GM21825 (cell line): ENCODE measurements around the gene KCNMA1.

ENCODE experiments used
- ATAC-seq: cut with Tn5 transposase; IDR thresholded peaks from one replicate; pipeline ENCODE4 v1.9.1; 2021; ENCODE audit warnings: mild to moderate bottlenecking, moderate library complexity; ENCODE audit not compliant: unreplicated experiment

Gene KCNMA1

DNA sequence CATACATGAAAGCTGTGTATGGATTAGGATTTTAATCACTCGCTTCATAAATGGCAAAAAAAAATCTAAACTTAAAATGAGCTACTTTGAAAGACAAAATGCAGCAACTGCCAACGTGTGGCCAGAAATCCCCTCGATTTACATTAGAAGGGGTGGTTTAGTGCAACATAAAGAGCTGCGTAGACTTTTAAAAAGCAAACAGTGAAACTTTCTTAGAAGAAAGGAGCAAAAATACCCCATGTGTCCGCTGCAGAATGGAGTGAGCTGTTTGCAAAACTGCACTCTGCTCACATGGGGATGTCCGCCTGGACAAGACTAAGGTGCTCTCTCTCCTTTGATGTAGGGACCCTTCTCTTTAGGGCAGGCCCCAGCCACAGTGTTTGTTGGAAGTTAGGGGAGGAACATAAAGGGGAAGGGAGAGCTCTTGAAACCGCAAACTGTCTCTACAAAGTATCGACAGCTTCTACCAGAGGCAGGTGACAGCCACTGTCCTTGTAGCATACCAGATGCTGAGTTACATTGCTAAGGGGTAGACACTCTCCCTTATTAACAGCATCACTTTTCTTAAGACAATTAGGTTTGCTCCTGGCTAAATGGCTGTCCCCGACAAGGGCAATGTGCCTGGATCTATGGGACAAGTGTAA, 528.1 kb downstream of the KCNMA1 start:
- ATAC-seq: no peak

- ATAC-seq: no peak
These were observed 530.9 kb downstream of the KCNMA1 start for GRCh38 chr10:77106676-77107075.

DNA sequence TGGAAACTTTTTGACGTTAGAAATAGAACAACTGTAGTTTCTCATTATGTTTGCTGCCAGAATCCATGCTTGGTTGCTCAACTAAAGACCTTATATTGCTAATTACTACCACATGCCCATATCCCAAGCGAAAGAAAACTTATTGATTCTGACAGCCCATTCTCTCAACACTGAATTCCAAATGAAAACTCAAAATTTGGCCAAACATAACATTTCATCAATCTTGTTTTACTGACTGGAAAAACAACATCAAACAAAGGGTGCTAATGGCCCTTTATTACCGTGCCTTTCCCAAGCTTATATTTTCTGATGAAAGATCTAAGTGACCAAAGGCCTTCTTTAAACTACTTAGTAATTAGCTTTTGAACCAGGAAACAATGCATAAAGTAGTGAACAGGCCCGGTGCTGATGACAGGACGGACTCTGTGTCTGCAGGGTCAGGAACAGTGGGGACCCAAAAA, 531.8 kb downstream of the KCNMA1 start:
- ATAC-seq: no peak

- ATAC-seq: no peak
These were observed 533.1 kb downstream of the KCNMA1 start for GRCh38 chr10:77104459-77104980.

DNA sequence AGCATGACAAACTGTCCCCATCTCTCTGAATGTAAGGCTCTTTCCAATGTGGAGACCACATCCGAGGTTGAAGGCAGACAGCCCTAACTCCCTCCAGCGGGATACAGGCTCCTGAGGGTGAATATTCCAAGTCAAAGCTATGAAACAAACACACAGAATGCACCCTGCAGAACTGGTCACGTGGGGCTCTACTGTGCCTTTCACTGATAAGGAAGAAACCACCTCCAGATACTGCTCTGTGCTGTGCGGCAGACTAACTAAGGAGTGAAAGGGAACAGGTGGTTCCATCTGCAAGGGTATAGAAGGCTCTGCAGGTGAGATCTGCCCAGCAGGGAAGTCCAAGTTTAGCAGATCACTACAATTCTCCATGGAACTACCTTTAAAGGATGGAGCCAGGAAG, 534.4 kb downstream of the KCNMA1 start:
- no peak for ATAC-seq

- ATAC-seq: no peak
These were observed 536.3 kb downstream of the KCNMA1 start for GRCh38 chr10:77101341-77101740.

DNA sequence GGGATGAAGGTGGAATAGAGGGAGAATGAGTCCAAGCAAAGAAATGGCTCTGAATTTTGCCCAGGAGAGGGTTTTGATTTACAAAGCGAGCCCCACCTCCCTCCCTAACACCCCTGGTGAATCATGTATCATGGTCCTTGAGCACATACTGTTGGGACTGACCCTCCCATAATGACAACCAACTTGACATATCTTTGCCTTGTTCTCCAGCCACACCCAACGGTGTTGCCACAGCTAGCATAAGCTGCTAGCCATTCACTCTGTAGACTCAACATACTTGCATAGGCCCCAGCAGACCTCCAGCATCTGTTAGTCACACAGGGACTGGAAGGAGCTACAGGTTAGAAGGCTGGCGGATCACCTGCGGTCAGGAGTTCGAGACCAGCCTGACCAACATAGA, 538.5 kb downstream of the KCNMA1 start:
- ATAC-seq: no peak

DNA sequence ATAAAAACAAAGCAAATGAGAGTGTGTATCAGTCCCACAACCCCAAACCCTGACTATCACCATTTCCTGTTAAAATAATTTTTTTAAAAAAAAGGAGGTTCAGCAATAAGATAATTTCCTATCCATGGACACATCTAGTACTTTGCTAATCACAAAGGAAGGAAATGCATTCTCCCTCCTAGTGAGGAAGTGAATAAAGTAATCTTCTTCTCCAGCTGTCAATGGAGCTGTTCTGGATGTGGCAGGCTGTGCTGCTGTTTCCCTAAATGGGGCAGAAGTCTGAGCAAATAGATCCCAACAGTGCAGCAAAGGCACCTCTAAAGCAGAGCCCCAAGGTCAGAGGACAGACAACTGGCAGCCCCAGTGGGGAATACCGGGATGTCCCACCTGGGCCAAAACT, 540.0 kb downstream of the KCNMA1 start:
- no peak for ATAC-seq

- no peak for ATAC-seq
These were observed 544.5 kb downstream of the KCNMA1 start for GRCh38 chr10:77093126-77093525.

DNA sequence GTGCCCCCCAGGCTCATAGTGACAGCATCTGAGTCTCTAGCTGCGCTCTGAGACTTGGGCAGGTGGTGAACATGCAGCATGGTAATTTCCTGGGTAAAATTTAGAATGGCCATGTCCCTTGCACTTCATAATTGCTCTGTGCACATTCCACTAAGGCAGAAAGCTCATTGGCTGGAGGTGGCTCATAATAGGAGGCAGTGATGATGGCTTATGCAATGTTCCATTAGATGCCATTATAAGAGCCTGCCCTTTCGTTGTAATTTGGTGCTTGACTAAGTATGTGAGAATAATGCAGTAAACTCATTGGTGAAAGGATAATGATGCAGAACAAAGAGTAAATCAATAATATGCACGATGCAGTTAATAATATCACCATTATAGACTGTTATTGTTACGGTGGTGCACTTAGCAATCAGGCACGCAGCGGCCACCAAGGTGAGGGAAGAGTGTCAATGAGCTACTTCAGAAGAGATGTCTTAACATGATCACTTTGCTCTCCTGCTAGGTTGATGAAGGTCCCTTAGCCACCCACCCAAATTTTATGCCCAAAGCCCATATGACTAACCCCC, 545.9 kb downstream of the KCNMA1 start:
- ATAC-seq: no peak

GRCh38 chr10:77090381-77091356, 546.9 kb downstream of the KCNMA1 start:
- ATAC-seq: no peak

GRCh38 chr10:77087366-77087765, 550.2 kb downstream of the KCNMA1 start:
- no peak for ATAC-seq

DNA sequence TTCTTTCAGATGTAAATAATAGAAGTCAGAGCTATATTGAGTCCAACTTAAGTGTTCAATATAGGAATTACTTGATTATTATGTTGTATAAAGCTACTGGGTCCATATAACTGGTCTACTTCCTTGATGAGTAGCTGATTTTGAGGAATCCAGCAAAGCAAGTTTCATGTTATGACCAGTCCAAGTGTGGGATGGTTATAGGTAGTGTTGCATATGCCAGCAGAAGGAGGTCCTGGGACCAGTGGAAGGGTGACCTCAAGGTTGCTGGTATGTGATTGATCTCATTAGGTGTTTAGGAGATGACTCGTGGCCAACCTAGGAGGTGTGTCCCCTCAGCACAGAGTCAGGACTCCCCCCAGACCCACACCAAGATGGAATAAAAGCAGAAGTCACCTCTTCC, 551.5 kb downstream of the KCNMA1 start:
- no peak for ATAC-seq

- no peak for ATAC-seq
These were observed 552.3 kb downstream of the KCNMA1 start for GRCh38 chr10:77085344-77085743.

DNA sequence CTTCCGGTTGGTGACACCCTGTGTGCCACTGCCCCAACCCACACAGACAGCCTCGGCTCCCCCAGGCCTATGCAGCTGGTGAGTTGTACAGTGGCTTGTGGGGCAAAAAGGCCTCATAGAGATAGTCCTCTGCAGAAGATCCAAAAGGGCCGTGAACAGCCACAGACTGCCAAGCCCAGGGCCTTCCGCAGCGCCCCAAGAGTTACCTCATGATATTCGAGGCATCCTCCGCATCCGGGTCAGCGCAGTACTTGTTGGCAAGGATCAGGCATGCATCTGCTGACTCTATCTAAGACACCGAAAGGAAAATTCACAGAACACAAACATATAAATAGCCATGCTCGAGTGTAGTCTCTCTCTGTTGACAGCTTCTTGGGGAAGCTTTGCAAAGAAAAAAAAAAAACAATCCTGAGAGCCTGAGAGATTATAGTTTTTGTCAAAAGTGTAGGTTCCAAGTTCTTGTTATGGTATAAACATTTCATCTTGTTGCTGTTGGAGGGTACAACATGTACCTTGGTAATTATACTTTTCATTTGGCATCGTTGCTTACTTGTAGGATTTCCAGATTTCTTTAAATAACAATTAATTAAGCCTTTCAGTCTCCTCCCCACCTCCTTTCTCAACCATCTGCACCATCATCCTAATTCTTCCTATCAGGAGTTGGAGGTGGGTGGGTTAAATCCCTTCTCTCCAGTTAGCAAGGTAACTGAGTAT, 553.0 kb downstream of the KCNMA1 start:
- no peak for ATAC-seq

GRCh38 chr10:77082601-77083252, 554.9 kb downstream of the KCNMA1 start:
- ATAC-seq: no peak

- ATAC-seq: no peak
These were observed 556.1 kb downstream of the KCNMA1 start for GRCh38 chr10:77081481-77081891.

DNA sequence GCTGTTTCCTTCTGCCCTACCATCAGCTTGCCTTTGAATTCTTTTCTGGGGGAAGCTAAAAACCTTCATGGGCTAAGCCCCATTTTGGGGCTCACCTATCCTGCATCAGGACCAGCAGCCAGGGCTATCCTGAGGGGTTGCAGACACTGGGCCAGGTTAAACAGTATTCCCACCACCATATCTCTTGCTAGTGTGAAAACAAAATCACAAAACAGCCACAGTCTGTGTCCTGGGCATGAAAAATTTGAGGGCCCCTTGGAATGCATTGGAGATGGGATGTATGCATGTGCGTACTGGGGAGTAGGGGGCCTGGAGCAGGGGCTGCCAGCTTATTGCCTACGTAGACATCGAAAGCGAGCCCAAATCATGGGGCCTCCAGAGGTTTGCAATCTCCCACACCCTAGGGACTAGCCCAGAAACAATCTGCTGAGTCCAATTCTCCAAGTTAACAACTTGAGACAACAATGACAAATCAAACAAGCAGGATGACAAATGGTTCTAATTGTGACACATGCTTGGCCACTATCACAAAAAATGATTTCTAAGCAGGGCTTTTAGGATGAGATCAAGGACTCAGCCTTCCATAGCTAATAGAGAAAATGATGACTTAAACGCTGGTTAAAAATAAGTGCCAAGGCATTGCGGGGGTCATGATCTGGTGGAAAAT, 557.1 kb downstream of the KCNMA1 start:
- ATAC-seq: no peak

- no peak for ATAC-seq
These were observed 557.9 kb downstream of the KCNMA1 start for GRCh38 chr10:77079592-77080300.
